H1 (cell line): ENCODE measurements around the gene TSPAN17. TPM values are rescaled to one million over a fixed set of nuclear protein-coding genes. Genes with fewer than 3 reads are reported as not detected.
A peak's percentile ranks its signal among the peaks of the same experiment; 100 is the strongest.

Source experiments
- CTCF ChIA-PET: fragments of 300-600 bp; sonication (Branson Sonifier 250); formaldehyde crosslinking; loops from one replicate; lab custom pipeline; 2021; ENCODE audit not compliant: partially characterized antibody; lab: Charles Lee
- POLR2A ChIA-PET: fragments of 300-600 bp; sonication (Branson Sonifier 250); formaldehyde crosslinking; loops from one replicate; lab custom pipeline; 2021; ENCODE audit warnings: inconsistent platforms; ENCODE audit not compliant: partially characterized antibody; lab: Charles Lee
- DNase-seq, 2 experiments: peaks; one replicate each; pipeline versions ENCODE4 v3.0.0 to v3.0.0-alpha.2; 2010 to 2022; ENCODE audit warnings: low spot score in 2 of 2, low read depth in 1 of 2, mixed read lengths in 1 of 2
- FAIRE-seq: peaks from 2 replicates; lab custom pipeline; 2011; peaks lifted over from hg19 to GRCh38; lab: Jason Lieb, UNC
- H2AFZ ChIP-seq: 2 replicates; pipeline ENCODE4 v1.8.1; 2012; ENCODE audit warnings: low read length, inconsistent platforms
- H2AK5ac ChIP-seq: 2 replicates; pipeline ENCODE4 v1.6.1; 2013; ENCODE audit warnings: low read depth, low read length
- H2BK120ac ChIP-seq: replicated peaks from 2 replicates; pipeline ENCODE3; 2013; ENCODE audit warnings: low read depth, low read length, inconsistent platforms
- H2BK12ac ChIP-seq: 2 replicates; pipeline ENCODE4 v1.6.1; 2013; ENCODE audit warnings: low read depth, low read length
- H2BK15ac ChIP-seq: 2 replicates; pipeline ENCODE4 v1.6.1; 2013; ENCODE audit warnings: low read length
- H2BK20ac ChIP-seq: 2 replicates; pipeline ENCODE4 v1.6.1; 2013; ENCODE audit warnings: low read length
- H2BK5ac ChIP-seq: 2 replicates; pipeline ENCODE4 v1.6.1; 2013; ENCODE audit warnings: low read depth, low read length
- H3K14ac ChIP-seq: 2 replicates; pipeline ENCODE4 v1.6.1; 2013; ENCODE audit warnings: inconsistent platforms; ENCODE audit not compliant: insufficient read length
- H3K18ac ChIP-seq: 2 replicates; pipeline ENCODE4 v1.6.1; 2013; ENCODE audit warnings: low read length; ENCODE audit errors: extremely low read depth
- H3K23ac ChIP-seq: 2 replicates; pipeline ENCODE4 v1.6.1; 2013; ENCODE audit warnings: inconsistent platforms; ENCODE audit not compliant: insufficient read length
- H3K23me2 ChIP-seq: 2 replicates; pipeline ENCODE4 v1.6.1; 2013; ENCODE audit warnings: low read depth, low read length
- H3K27ac ChIP-seq: 2 replicates; pipeline ENCODE4 v1.6.1; 2011; ENCODE audit warnings: low read depth, low read length, inconsistent platforms
- H3K27me3 ChIP-seq, 4 experiments: replicated peaks in 1 of 4; 1 replicate in 1 of 4; 2 replicates in 3 of 4; pipeline versions ENCODE4 v1.6.1 to v1.8.1; 2011 to 2013; ENCODE audit warnings: low read length in 3 of 4, mild to moderate bottlenecking in 3 of 4, inconsistent platforms in 2 of 4, mixed read lengths in 2 of 4, moderate library complexity in 1 of 4; ENCODE audit not compliant: control insufficient read depth in 3 of 4, insufficient read depth in 3 of 4; ENCODE audit errors: extremely low read depth in 1 of 4
- H3K36me3 ChIP-seq, 4 experiments: 2 replicates each; pipeline versions ENCODE4 v1.6.1 to v1.8.1; 2011 to 2013; ENCODE audit warnings: mild to moderate bottlenecking in 4 of 4, low read length in 3 of 4, moderate library complexity in 2 of 4, control low read depth in 1 of 4, inconsistent platforms in 1 of 4; ENCODE audit not compliant: insufficient read depth in 4 of 4, control insufficient read depth in 2 of 4
- H3K4ac ChIP-seq: replicated peaks from 2 replicates; pipeline ENCODE3; 2013; ENCODE audit warnings: low read length, low read depth, mixed read lengths, inconsistent platforms; ENCODE audit not compliant: insufficient read length
- H3K4me1 ChIP-seq, 4 experiments: replicated peaks in 1 of 4; 1 replicate in 1 of 4; 2 replicates in 3 of 4; pipeline versions ENCODE4 v1.6.1 to v1.8.1; 2011 to 2013; ENCODE audit warnings: low read length in 3 of 4, inconsistent platforms in 2 of 4, mixed read lengths in 1 of 4; ENCODE audit not compliant: insufficient read depth in 4 of 4, control insufficient read depth in 3 of 4
- H3K4me2 ChIP-seq, 2 experiments: 2 replicates each; pipeline versions ENCODE4 v1.6.1 to v1.8.1; 2011 to 2013; ENCODE audit warnings: low read depth in 2 of 2, low read length in 2 of 2, control low read depth in 1 of 2, inconsistent platforms in 1 of 2, mild to moderate bottlenecking in 1 of 2; ENCODE audit not compliant: insufficient read depth in 1 of 2
- H3K4me3 ChIP-seq, 4 experiments: fragments of 200-600, 300-600 bp in 1 of 4; sonication (generic), shearing (Covaris generic), sonication (Bioruptor Twin) in 1 of 4; 2 replicates each; pipeline versions ENCODE4 v1.5.1 to v1.8.1; 2011 to 2016; ENCODE audit warnings: low read length in 4 of 4, low read depth in 3 of 4, control low read depth in 2 of 4, inconsistent platforms in 2 of 4, mild to moderate bottlenecking in 2 of 4, mixed read lengths in 1 of 4, moderate library complexity in 1 of 4; ENCODE audit not compliant: insufficient read depth in 2 of 4; ENCODE audit errors: extremely low read depth in 1 of 4
- H3K56ac ChIP-seq: replicated peaks from 2 replicates; pipeline ENCODE3; 2013; ENCODE audit warnings: low read depth, mild to moderate bottlenecking, mixed read lengths, low read length, inconsistent platforms; ENCODE audit not compliant: insufficient read length
- H3K79me1 ChIP-seq: 2 replicates; pipeline ENCODE4 v1.6.1; 2013; ENCODE audit warnings: low read depth, low read length, control low read depth
- H3K79me2 ChIP-seq, 2 experiments: 2 replicates each; pipeline versions ENCODE4 v1.6.1 to v1.8.1; 2012 to 2013; ENCODE audit warnings: low read length in 2 of 2, mild to moderate bottlenecking in 2 of 2, inconsistent platforms in 1 of 2; ENCODE audit not compliant: insufficient read depth in 2 of 2, control insufficient read depth in 1 of 2
- H3K9ac ChIP-seq, 4 experiments: replicated peaks in 1 of 4; 1 replicate in 1 of 4; 2 replicates in 3 of 4; pipeline versions ENCODE4 v1.6.1 to v1.8.1; 2011 to 2013; ENCODE audit warnings: low read depth in 3 of 4, low read length in 3 of 4, control low read depth in 2 of 4, mild to moderate bottlenecking in 2 of 4, moderate library complexity in 2 of 4, inconsistent platforms in 1 of 4; ENCODE audit errors: extremely low read depth in 1 of 4
- H3K9me3 ChIP-seq, 2 experiments: 2 replicates each; pipeline versions ENCODE4 v1.6.1 to v1.8.1; 2012 to 2013; ENCODE audit warnings: mild to moderate bottlenecking in 2 of 2, moderate library complexity in 2 of 2, control low read depth in 1 of 2, inconsistent platforms in 1 of 2, low read depth in 1 of 2, low read length in 1 of 2, mixed read lengths in 1 of 2; ENCODE audit not compliant: insufficient read depth in 2 of 2
- H4K20me1 ChIP-seq, 2 experiments: replicated peaks in 1 of 2; 2 replicates each; pipeline versions ENCODE3 to v1.8.1; 2011 to 2013; ENCODE audit warnings: inconsistent platforms in 2 of 2, low read length in 2 of 2, mild to moderate bottlenecking in 1 of 2; ENCODE audit not compliant: insufficient read depth in 2 of 2, control insufficient read depth in 1 of 2
- H4K5ac ChIP-seq: 2 replicates; pipeline ENCODE4 v1.6.1; 2013; ENCODE audit warnings: low read length, low read depth, mixed read lengths, inconsistent platforms; ENCODE audit not compliant: insufficient read length
- H4K8ac ChIP-seq: 2 replicates; pipeline ENCODE4 v1.8.0; 2013; ENCODE audit warnings: mild to moderate bottlenecking, moderate library complexity, low read length, inconsistent platforms; ENCODE audit not compliant: insufficient read depth; ENCODE audit errors: extremely low read depth
- H4K91ac ChIP-seq: replicated peaks from 2 replicates; pipeline ENCODE3; 2013; ENCODE audit warnings: low read length, mixed read lengths, inconsistent platforms; ENCODE audit not compliant: insufficient read length
- ATF3 ChIP-seq: IDR thresholded peaks from 2 replicates; pipeline ENCODE4 v1.6.1; 2011; ENCODE audit warnings: low read depth, mild to moderate bottlenecking, low read length; ENCODE audit not compliant: insufficient read depth
- BRCA1 ChIP-seq: IDR thresholded peaks from 2 replicates; pipeline ENCODE4 v1.6.1; 2012; ENCODE audit warnings: low read depth, low read length, improper control_type of control experiment
- CBX8 ChIP-seq: fragments of 300-800, 300-1000 bp; sonication (generic); IDR thresholded peaks from 2 replicates; pipeline ENCODE4 v1.7.1; 2016; ENCODE audit warnings: low read depth, low read length, borderline replicate concordance
- GABPA ChIP-seq: IDR thresholded peaks from 2 replicates; pipeline ENCODE4 v1.6.1; 2011; ENCODE audit warnings: mild to moderate bottlenecking, low read length, moderate library complexity, borderline replicate concordance; ENCODE audit not compliant: insufficient read depth
- KDM4A ChIP-seq: IDR thresholded peaks from one replicate; pipeline ENCODE4 v1.7.1; 2012; ENCODE audit warnings: low read depth, mild to moderate bottlenecking, moderate library complexity, low read length, inconsistent platforms; ENCODE audit not compliant: severe bottlenecking
- MAFK ChIP-seq: IDR thresholded peaks from 2 replicates; pipeline ENCODE4 v1.6.1; 2012; ENCODE audit warnings: low read depth, mild to moderate bottlenecking, improper control_type of control experiment, low read length
- NANOG ChIP-seq: IDR thresholded peaks from 2 replicates; pipeline ENCODE4 v1.6.1; 2011; ENCODE audit warnings: low read length, low read depth, mild to moderate bottlenecking, inconsistent platforms; ENCODE audit not compliant: insufficient read depth, poor library complexity, severe bottlenecking
- SAP30 ChIP-seq: fragments of 300-600 bp; sonication (generic); IDR thresholded peaks from 2 replicates; pipeline ENCODE4 v1.7.1; 2012; ENCODE audit warnings: low read length, moderate library complexity, mild to moderate bottlenecking, inconsistent platforms; ENCODE audit not compliant: insufficient read depth, insufficient replicate concordance
- SIN3A ChIP-seq, 2 experiments: IDR thresholded peaks in 1 of 2; conservative IDR thresholded peaks in 1 of 2; 2 replicates each; pipeline ENCODE4 v1.6.1; 2011 to 2012; ENCODE audit warnings: low read length in 2 of 2, improper control_type of control experiment in 1 of 2, low read depth in 1 of 2, mild to moderate bottlenecking in 1 of 2
- SRF ChIP-seq: IDR thresholded peaks from 2 replicates; pipeline ENCODE4 v1.6.1; 2011; ENCODE audit warnings: mild to moderate bottlenecking, low read depth, low read length, moderate library complexity
- TBP ChIP-seq: IDR thresholded peaks from 2 replicates; pipeline ENCODE4 v1.6.1; 2011; ENCODE audit warnings: low read depth, low read length, improper control_type of control experiment
- WGBS, 2 experiments: shearing (Covaris generic) in 1 of 2; methylation state at CpG; one replicate each; pipeline versions ENCODE4 v1.1.6 to v1.1.7; 2013 to 2015; ENCODE audit warnings: low lambda C conversion rate in 2 of 2, mixed read lengths in 2 of 2, inconsistent platforms in 1 of 2, low coverage in 1 of 2, missing lambda C conversion rate in 1 of 2; ENCODE audit not compliant: insufficient replicate concordance in 2 of 2, insufficient coverage in 1 of 2, insufficient read length in 1 of 2; ENCODE audit errors: extremely low coverage in 1 of 2, missing lambda C conversion rate in 1 of 2; 5-methylcytosine and 5-hydroxymethylcytosine counted together
- polyA plus RNA-seq, 7 experiments: library from polyadenylated mRNA; depleted of rRNA in 3 of 7; stranded (reverse) in 5 of 7; unstranded in 2 of 7; fragments of >200 nt in 5 of 7; fragments of 200-250 nt in 2 of 7; gene quantifications; 1 replicate in 5 of 7; 2 replicates in 1 of 7; 4 replicates in 1 of 7; pipeline versions ENCODE4 v1.2.1 to v1.2.3, GENCODE V29; 2011 to 2013; ENCODE audit warnings: missing spikeins in 2 of 7, mixed read lengths in 2 of 7
- total RNA-seq: library from RNA; stranded (reverse); fragmentation: NEBNext Ultra II Directional; extraction: Animal tissue kit (Norgen Biotek cat#: 25700); gene quantifications from 2 replicates; pipeline ENCODE4 v1.2.1, GENCODE V29; 2021

The TSPAN17 gene
- total and polyA plus RNA-seq, 2 of the 8 experiments (the other 6 are each of a cell fraction or from before 2014, with no cell fraction given), result 41.5 to 53.7 TPM

- no peak overlapping the region for H2BK120ac ChIP-seq
- CTCF ChIA-PET, result interaction anchor here (0.7 to 35.1 kb wide), 42 partner anchors 7 to 451 kb away, joined by 3 to 859 read pairs (median 10); partner anchors contain the start of genes FGFR4 and HK3
- H4K20me1 ChIP-seq, result peaks cover 0 to 4% of the 10 kb centered on the region in 2 experiments
- H3K9me3 ChIP-seq, result no peaks in the 10 kb centered on the region
- no peak overlapping the region for H2BK5ac ChIP-seq
- H3K14ac ChIP-seq, result no peak overlapping the region
- H3K27ac ChIP-seq, result no peak overlapping the region
- H3K4ac ChIP-seq, result no peak overlapping the region
- H3K23ac ChIP-seq, result no peak overlapping the region
- H4K8ac ChIP-seq, result no peak overlapping the region; the same call in 1 of the 2 replicates
- H4K91ac ChIP-seq, result peak overlapping the region; percentile 57
- 0 out of 2 replicates have a peak overlapping the region, but pooled peaks have one; percentile 48 for H2BK20ac ChIP-seq
- H3K36me3 ChIP-seq, result no peaks in the 10 kb centered on the region; a peak in 1 of 8 replicates
- H2AFZ ChIP-seq, result no peak overlapping the region
- no peak overlapping the region for H3K9ac ChIP-seq
- no peak overlapping the region for H2BK12ac ChIP-seq
- no peak for FAIRE-seq
- POLR2A ChIA-PET, result interaction anchor here (0.6 to 1.7 kb wide), 3 partner anchors 8 to 135 kb away, joined by 4 to 6 read pairs (median 4); no protein-coding TSS in a partner anchor
- H3K4me2 ChIP-seq, result no peak overlapping the region
- no peak overlapping the region for H3K56ac ChIP-seq
- H3K27me3 ChIP-seq, result no peaks in the 10 kb centered on the region
- 0 out of 2 replicates have a peak overlapping the region, but pooled peaks have one; percentile 62 for H3K18ac ChIP-seq
- WGBS, 2 experiments, result 92% methylated on average over 10 of the region's 10 CpGs; no CpG with 5 or more reads in 1 of the 2 experiments
- no peak overlapping the region for H4K5ac ChIP-seq
- no peak for DNase-seq
- H3K79me1 ChIP-seq, result no peaks in the 10 kb centered on the region
- no peak overlapping the region for H2AK5ac ChIP-seq
- peaks cover 0 to 12% (median 8%) of the 10 kb centered on the region in 4 experiments; a peak in 6 of 7 replicates for H3K4me1 ChIP-seq
- peaks cover 4% of the 10 kb centered on the region; the same call in 1 of the 2 replicates for H3K23me2 ChIP-seq
- peak overlapping the region; percentile 97; the same call in 1 of the 2 replicates for H2BK15ac ChIP-seq
- no peak overlapping the region for H3K4me3 ChIP-seq
- no peaks in the 10 kb centered on the region for H3K79me2 ChIP-seq
- TF ChIP-seq KDM4A (no peak), SAP30 (no peak), NANOG (no peak), TBP (no peak), SIN3A (conservative IDR thresholded peaks at IDR 0.05 in 1 of 2, IDR thresholded peaks at IDR 0.05 in 1 of 2; ENCODE audit: low read depth in 1 of 2, low read length in 2 of 2) (no peak), SRF (no peak), CBX8 (no peak), BRCA1 (no peak), MAFK (no peak), GABPA (no peak), ATF3 (no peak)
Observed at GRCh38 chr5:176661676-176662075, 14.4 kb downstream of the TSPAN17 start.
